OCI-LY1 (cell line): ENCODE measurements around the gene ATXN3L.

Experiments used
- EZH2 ChIP-seq: fragments of 200-600 bp; sonication (generic), shearing (Covaris generic); IDR thresholded peaks from 2 replicates; pipeline ENCODE4 v1.8.0; 2017; ENCODE audit warnings: borderline replicate concordance, mixed run types, mild to moderate bottlenecking, antibody characterized with exemption, low read length, moderate library complexity, mixed read lengths
- TF ChIP-seq, protein P1 (sequence below): fragments of 200-600 bp; sonication (generic), shearing (Covaris generic); IDR thresholded peaks from 2 replicates; pipeline ENCODE4 v1.5.1; 2017; ENCODE audit warnings: mild to moderate bottlenecking, antibody characterized with exemption, low read length, moderate library complexity, mixed read lengths

GRCh38 chrX:13309631-13310030 is 10.2 kb downstream of the ATXN3L start:
- TF ChIP-seq, protein P1, sequence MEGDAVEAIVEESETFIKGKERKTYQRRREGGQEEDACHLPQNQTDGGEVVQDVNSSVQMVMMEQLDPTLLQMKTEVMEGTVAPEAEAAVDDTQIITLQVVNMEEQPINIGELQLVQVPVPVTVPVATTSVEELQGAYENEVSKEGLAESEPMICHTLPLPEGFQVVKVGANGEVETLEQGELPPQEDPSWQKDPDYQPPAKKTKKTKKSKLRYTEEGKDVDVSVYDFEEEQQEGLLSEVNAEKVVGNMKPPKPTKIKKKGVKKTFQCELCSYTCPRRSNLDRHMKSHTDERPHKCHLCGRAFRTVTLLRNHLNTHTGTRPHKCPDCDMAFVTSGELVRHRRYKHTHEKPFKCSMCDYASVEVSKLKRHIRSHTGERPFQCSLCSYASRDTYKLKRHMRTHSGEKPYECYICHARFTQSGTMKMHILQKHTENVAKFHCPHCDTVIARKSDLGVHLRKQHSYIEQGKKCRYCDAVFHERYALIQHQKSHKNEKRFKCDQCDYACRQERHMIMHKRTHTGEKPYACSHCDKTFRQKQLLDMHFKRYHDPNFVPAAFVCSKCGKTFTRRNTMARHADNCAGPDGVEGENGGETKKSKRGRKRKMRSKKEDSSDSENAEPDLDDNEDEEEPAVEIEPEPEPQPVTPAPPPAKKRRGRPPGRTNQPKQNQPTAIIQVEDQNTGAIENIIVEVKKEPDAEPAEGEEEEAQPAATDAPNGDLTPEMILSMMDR: no peak
- TF ChIP-seq EZH2: no peak
